ENCODE results near the gene MTX1.

- TF ChIP-seq SUZ12 (IDR thresholded peaks at IDR 0.05; ENCODE audit: extremely low read depth, insufficient read depth, insufficient read length) (no peak), ZNF274 (IDR thresholded peaks at IDR 0.05; ENCODE audit: low read depth, low read length) (no peak)
Measured at GRCh38 chr1:155253208-155253607, 44.7 kb downstream of the MTX1 start.
